ENCODE measurements around the gene ADGRG6.

- TF ChIP-seq POLR2AphosphoS5 (IDR thresholded peaks at IDR 0.05; ENCODE audit: low read depth, low read length) (no peak), TAF1 (IDR thresholded peaks at IDR 0.05; ENCODE audit: borderline replicate concordance, insufficient read depth, low read length) (no peak), REST (IDR thresholded peaks at IDR 0.05; ENCODE audit: insufficient read depth in 1 of 2, low read depth in 2 of 2, low read length in 2 of 2) (no peak), SIN3A (IDR thresholded peaks at IDR 0.05; ENCODE audit: borderline replicate concordance, insufficient read depth, low read length) (no peak)
These were observed 33.6 kb downstream of the ADGRG6 start for GRCh38 chr6:142335415-142335814.
